ENCODE measurements around the gene TOB2. TPM values are rescaled to one million over a fixed set of nuclear protein-coding genes. Genes with fewer than 3 reads are reported as not detected.

TOB2 gene
- total RNA-seq, 1 donor from 2014 or later = 15.1 TPM

GRCh38 chr22:41397143-41397811, 49.3 kb downstream of the TOB2 start:
- H3K4me3 ChIP-seq (ENCODE audit: low read length in 3 of 3) = no peak overlapping the region
- H3K9ac ChIP-seq (ENCODE audit: low read depth in 1 of 3, low read length in 3 of 3) = no peak overlapping the region
- no peaks in the 10 kb centered on the region for H3K27me3 ChIP-seq (ENCODE audit: control insufficient read depth in 3 of 3, insufficient read depth in 3 of 3, low read length in 3 of 3)
- peaks cover 48 to 54% (median 54%) of the 10 kb centered on the region in 3 donors for H3K36me3 ChIP-seq (ENCODE audit: control insufficient read depth in 3 of 3, insufficient read depth in 3 of 3, low read length in 3 of 3)
- no peak overlapping the region for H3K27ac ChIP-seq (ENCODE audit: low read depth, low read length)
- no peaks in the 10 kb centered on the region for H3K9me3 ChIP-seq (ENCODE audit: control insufficient read depth in 3 of 3, low read length in 3 of 3)
- H3K4me1 ChIP-seq (ENCODE audit: control insufficient read depth in 3 of 3, insufficient read depth in 3 of 3, low read length in 3 of 3) = peaks cover 7 to 19% (median 17%) of the 10 kb centered on the region in 3 donors

DNA sequence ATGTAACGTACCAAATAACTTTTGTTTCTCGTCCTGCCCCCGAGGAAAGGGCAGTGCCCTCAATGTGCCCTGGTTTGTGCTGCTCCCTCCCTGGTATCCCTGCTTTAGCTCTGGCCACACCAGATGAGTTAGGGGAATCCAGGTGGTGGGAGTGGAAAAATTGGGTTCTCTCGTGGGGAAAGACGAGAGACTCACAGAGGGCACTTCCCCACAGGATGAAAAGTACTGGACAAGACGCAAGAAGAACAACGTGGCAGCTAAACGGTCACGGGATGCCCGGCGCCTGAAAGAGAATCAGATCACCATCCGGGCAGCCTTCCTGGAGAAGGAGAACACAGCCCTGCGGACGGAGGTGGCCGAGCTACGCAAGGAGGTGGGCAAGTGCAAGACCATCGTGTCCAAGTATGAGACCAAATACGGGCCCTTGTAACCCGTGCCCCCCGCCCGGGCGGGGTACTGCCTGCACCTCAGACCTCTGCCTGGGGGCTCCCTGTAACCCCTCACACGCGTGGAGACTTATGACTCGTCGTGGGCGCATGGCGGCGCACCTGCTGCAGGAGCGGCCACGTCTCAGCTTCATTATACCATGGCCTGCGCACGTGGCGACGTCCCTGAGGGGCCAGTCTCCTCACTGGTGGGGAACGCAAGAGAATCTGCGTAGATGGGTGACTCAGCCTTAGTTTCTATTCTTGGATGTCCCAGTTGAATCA, 50.9 kb downstream of the TOB2 start:
- no peak overlapping the region for H3K9ac ChIP-seq (ENCODE audit: low read depth in 1 of 3, low read length in 3 of 3)
- peaks cover 0 to 10% (median 9%) of the 10 kb centered on the region in 3 donors for H3K4me1 ChIP-seq (ENCODE audit: control insufficient read depth in 3 of 3, insufficient read depth in 3 of 3, low read length in 3 of 3)
- H3K36me3 ChIP-seq (ENCODE audit: control insufficient read depth in 3 of 3, insufficient read depth in 3 of 3, low read length in 3 of 3) = peaks cover 54 to 63% (median 58%) of the 10 kb centered on the region in 3 donors

DNA sequence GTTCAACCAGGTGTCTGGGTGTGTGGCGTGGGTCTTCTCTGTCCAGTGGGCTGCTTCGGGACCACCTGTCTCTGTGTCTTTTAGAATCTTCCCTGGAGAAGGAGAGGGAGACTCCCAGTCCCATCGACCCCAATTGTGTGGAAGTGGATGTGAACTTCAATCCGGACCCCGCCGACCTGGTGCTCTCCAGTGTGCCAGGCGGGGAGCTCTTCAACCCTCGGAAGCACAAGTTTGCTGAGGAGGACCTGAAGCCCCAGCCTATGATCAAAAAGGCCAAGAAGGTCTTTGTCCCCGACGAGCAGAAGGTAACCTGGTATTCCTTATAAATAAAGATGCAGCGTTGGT, 52.6 kb downstream of the TOB2 start:
- Histone ChIP-seq H3K27me3 (ENCODE audit: control insufficient read depth in 3 of 3, insufficient read depth in 3 of 3, low read length in 3 of 3) (no peaks in the 10 kb centered on the region), H3K36me3 (ENCODE audit: control insufficient read depth in 3 of 3, insufficient read depth in 3 of 3, low read length in 3 of 3) (peaks cover 64 to 69% (median 68%) of the 10 kb centered on the region in 3 donors), H3K9me3 (ENCODE audit: control insufficient read depth in 3 of 3, low read length in 3 of 3) (no peaks in the 10 kb centered on the region), H3K4me3 (ENCODE audit: low read length in 3 of 3) (no peak overlapping the region), H3K27ac (ENCODE audit: low read depth, low read length) (no peak overlapping the region), H3K9ac (ENCODE audit: low read depth in 1 of 3, low read length in 3 of 3) (peak overlapping the region in 1 of 3 donors; percentile 9), H3K4me1 (ENCODE audit: control insufficient read depth in 3 of 3, insufficient read depth in 3 of 3, low read length in 3 of 3) (peaks cover 0 to 10% (median 9%) of the 10 kb centered on the region in 3 donors)

More for the DNA sequence above, 50.9 kb downstream of the TOB2 start:
- no peak overlapping the region for H3K4me3 ChIP-seq (ENCODE audit: low read length in 3 of 3)
- no peak overlapping the region for H3K27ac ChIP-seq (ENCODE audit: low read depth, low read length)
- H3K27me3 ChIP-seq (ENCODE audit: control insufficient read depth in 3 of 3, insufficient read depth in 3 of 3, low read length in 3 of 3) = no peaks in the 10 kb centered on the region
- no peaks in the 10 kb centered on the region for H3K9me3 ChIP-seq (ENCODE audit: control insufficient read depth in 3 of 3, low read length in 3 of 3)

DNA sequence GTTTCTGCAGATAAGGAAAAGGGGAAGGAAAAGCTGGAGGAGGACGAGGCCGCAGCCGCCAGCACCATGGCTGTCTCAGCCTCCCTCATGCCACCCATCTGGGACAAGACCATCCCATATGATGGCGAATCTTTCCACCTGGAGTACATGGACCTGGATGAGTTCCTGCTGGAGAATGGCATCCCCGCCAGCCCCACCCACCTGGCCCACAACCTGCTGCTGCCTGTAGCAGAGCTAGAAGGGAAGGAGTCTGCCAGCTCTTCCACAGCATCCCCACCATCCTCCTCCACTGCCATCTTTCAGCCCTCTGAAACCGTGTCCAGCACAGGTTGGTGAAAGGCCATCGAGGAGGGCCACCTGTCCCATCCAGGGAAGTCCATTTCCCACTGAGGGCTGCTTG, 59.3 kb downstream of the TOB2 start:
- Histone ChIP-seq H3K27me3 (ENCODE audit: control insufficient read depth in 3 of 3, insufficient read depth in 3 of 3, low read length in 3 of 3) (no peaks in the 10 kb centered on the region), H3K36me3 (ENCODE audit: control insufficient read depth in 3 of 3, insufficient read depth in 3 of 3, low read length in 3 of 3) (peaks cover 32 to 34% (median 34%) of the 10 kb centered on the region in 3 donors), H3K27ac (ENCODE audit: low read depth, low read length) (no peak overlapping the region), H3K9ac (ENCODE audit: low read depth in 1 of 3, low read length in 3 of 3) (peak overlapping the region in 1 of 3 donors; percentile 10), H3K9me3 (ENCODE audit: control insufficient read depth in 3 of 3, low read length in 3 of 3) (no peaks in the 10 kb centered on the region), H3K4me3 (ENCODE audit: low read length in 3 of 3) (no peak overlapping the region), H3K4me1 (ENCODE audit: control insufficient read depth in 3 of 3, insufficient read depth in 3 of 3, low read length in 3 of 3) (peaks cover 14 to 16% (median 16%) of the 10 kb centered on the region in 3 donors)

- H3K4me3 ChIP-seq (ENCODE audit: low read length in 3 of 3) = no peak overlapping the region
- no peak overlapping the region for H3K27ac ChIP-seq (ENCODE audit: low read depth, low read length)
Observed at GRCh38 chr22:41384128-41384527, 62.5 kb downstream of the TOB2 start.

More at GRCh38 chr22:41384128-41384527, 62.5 kb downstream of the TOB2 start:
- Histone ChIP-seq H3K27me3 (ENCODE audit: control insufficient read depth in 3 of 3, insufficient read depth in 3 of 3, low read length in 3 of 3) (no peaks in the 10 kb centered on the region), H3K9ac (ENCODE audit: low read depth in 1 of 3, low read length in 3 of 3) (no peak overlapping the region), H3K4me1 (ENCODE audit: control insufficient read depth in 3 of 3, insufficient read depth in 3 of 3, low read length in 3 of 3) (peaks cover 24 to 25% (median 25%) of the 10 kb centered on the region in 3 donors), H3K36me3 (ENCODE audit: control insufficient read depth in 3 of 3, insufficient read depth in 3 of 3, low read length in 3 of 3) (peaks cover 15 to 18% (median 17%) of the 10 kb centered on the region in 3 donors), H3K9me3 (ENCODE audit: control insufficient read depth in 3 of 3, low read length in 3 of 3) (no peaks in the 10 kb centered on the region)

Other genes with a start within 250 kb of the TOB2 start
- gene L3MBTL2, start 241.5 kb downstream of the TOB2 start, total RNA-seq = 9.4 TPM
- 2.1 TPM for gene CHADL, start 205.9 kb downstream of the TOB2 start, total RNA-seq
- gene RANGAP1, start 160.6 kb downstream of the TOB2 start, total RNA-seq = 10.4 TPM
- 20.4 TPM for gene ZC3H7B, start 145.3 kb downstream of the TOB2 start, total RNA-seq
- 12.5 TPM for gene TEF, start 64.9 kb downstream of the TOB2 start, total RNA-seq
- 43.8 TPM for gene PHF5A, start 21.9 kb upstream of the TOB2 start, total RNA-seq
- 110 TPM for gene ACO2, start 22.3 kb upstream of the TOB2 start, total RNA-seq
- gene POLR3H, start 97.7 kb upstream of the TOB2 start, total RNA-seq = 12.0 TPM
- 0.52 TPM for gene CSDC2, start 114.2 kb upstream of the TOB2 start, total RNA-seq
- gene PMM1, start 143.0 kb upstream of the TOB2 start, total RNA-seq = 10.4 TPM
- gene DESI1, start 174.2 kb upstream of the TOB2 start, total RNA-seq = 5.7 TPM
- gene XRCC6, start 174.5 kb upstream of the TOB2 start, total RNA-seq = 287 TPM
- gene SNU13, start 242.1 kb upstream of the TOB2 start, total RNA-seq = 57.4 TPM

Measured in skeletal muscle tissue (tissue), 4 donors.